Measurements from ENCODE around the gene SKIDA1. TPM values are rescaled to one million over a fixed set of nuclear protein-coding genes. Genes with fewer than 3 reads are reported as not detected.
A peak's percentile ranks its signal among the peaks of the same experiment; 100 is the strongest.

SKIDA1 gene
- total RNA-seq, 1 experiment from 2014 or later, result 0.40 TPM

- Mint-ChIP-seq H3K4me1 (ENCODE audit: low read depth, unreplicated experiment) (peaks cover 10% of the 10 kb centered on the region), H3K27me3 (ENCODE audit: unreplicated experiment) (peaks cover 51% of the 10 kb centered on the region), H3K36me3 (ENCODE audit: insufficient read depth, unreplicated experiment) (peaks cover 21% of the 10 kb centered on the region), H3K9me3 (ENCODE audit: low read depth, unreplicated experiment) (no peaks in the 10 kb centered on the region), H3K27ac (ENCODE audit: unreplicated experiment) (no peak overlapping the region), H3K4me3 (ENCODE audit: low read depth, unreplicated experiment) (no peak overlapping the region)
- intact Hi-C loops (cut with micrococcal nuclease; ENCODE audit: unreplicated experiment), result no loop called here
- DNase-seq, result no peak
- CTCF ChIA-PET, result interaction anchor here (0.6 kb wide), 1 partner anchor 205 kb away, joined by 9 read pairs; no protein-coding TSS in a partner anchor
- BruUV-seq (replicated peaks), result no TSS peak
- TF ChIP-seq CTCF (IDR thresholded peaks at IDR 0.05; ENCODE audit: unreplicated experiment), result no peak
Observed at GRCh38 chr10:21519941-21520436, 5.5 kb downstream of the SKIDA1 start.

- Mint-ChIP-seq H3K27me3 (ENCODE audit: unreplicated experiment) (peaks cover 53% of the 10 kb centered on the region), H3K4me1 (ENCODE audit: low read depth, unreplicated experiment) (peaks cover 10% of the 10 kb centered on the region), H3K4me3 (ENCODE audit: low read depth, unreplicated experiment) (no peak overlapping the region), H3K27ac (ENCODE audit: unreplicated experiment) (no peak overlapping the region), H3K36me3 (ENCODE audit: insufficient read depth, unreplicated experiment) (peaks cover 16% of the 10 kb centered on the region), H3K9me3 (ENCODE audit: low read depth, unreplicated experiment) (no peaks in the 10 kb centered on the region)
- intact Hi-C loops (cut with micrococcal nuclease; ENCODE audit: unreplicated experiment), result no loop called here
- no TSS peak for BruUV-seq (replicated peaks)
- no peak for DNase-seq
- TF ChIP-seq CTCF (IDR thresholded peaks at IDR 0.05; ENCODE audit: unreplicated experiment), result no peak
- CTCF ChIA-PET, result interaction anchor here (0.6 kb wide), 1 partner anchor 205 kb away, joined by 9 read pairs; no protein-coding TSS in a partner anchor
Observed at GRCh38 chr10:21519397-21519933, 6.0 kb downstream of the SKIDA1 start.

GRCh38 chr10:21518641-21519396 is 6.7 kb downstream of the SKIDA1 start:
- no peak for TF ChIP-seq CTCF (IDR thresholded peaks at IDR 0.05; ENCODE audit: unreplicated experiment)
- Mint-ChIP-seq H3K4me3 (ENCODE audit: low read depth, unreplicated experiment) (no peak overlapping the region), H3K27ac (ENCODE audit: unreplicated experiment) (no peak overlapping the region), H3K27me3 (ENCODE audit: unreplicated experiment) (peaks cover 53% of the 10 kb centered on the region), H3K36me3 (ENCODE audit: insufficient read depth, unreplicated experiment) (peaks cover 16% of the 10 kb centered on the region), H3K9me3 (ENCODE audit: low read depth, unreplicated experiment) (no peaks in the 10 kb centered on the region), H3K4me1 (ENCODE audit: low read depth, unreplicated experiment) (peaks cover 10% of the 10 kb centered on the region)
- intact Hi-C loops (cut with micrococcal nuclease; ENCODE audit: unreplicated experiment), result no loop called here
- no TSS peak for BruUV-seq (replicated peaks)
- no peak for DNase-seq
- CTCF ChIA-PET, result no interaction called here

GRCh38 chr10:21518149-21518640 is 7.3 kb downstream of the SKIDA1 start:
- H3K9me3 Mint-ChIP-seq (ENCODE audit: low read depth, unreplicated experiment), result no peaks in the 10 kb centered on the region
- no peak overlapping the region for H3K27ac Mint-ChIP-seq (ENCODE audit: unreplicated experiment)
- peaks cover 10% of the 10 kb centered on the region for H3K4me1 Mint-ChIP-seq (ENCODE audit: low read depth, unreplicated experiment)
- peaks cover 53% of the 10 kb centered on the region for H3K27me3 Mint-ChIP-seq (ENCODE audit: unreplicated experiment)
- intact Hi-C loops (cut with micrococcal nuclease; ENCODE audit: unreplicated experiment), result no loop called here
- TF ChIP-seq CTCF (IDR thresholded peaks at IDR 0.05; ENCODE audit: unreplicated experiment), result no peak
- no peak for DNase-seq
- CTCF ChIA-PET, result no interaction called here
- H3K36me3 Mint-ChIP-seq (ENCODE audit: insufficient read depth, unreplicated experiment), result peaks cover 16% of the 10 kb centered on the region
- BruUV-seq (replicated peaks), result no TSS peak
- peak overlapping the region; percentile 77 for H3K4me3 Mint-ChIP-seq (ENCODE audit: low read depth, unreplicated experiment)

All from Calu3 (cell line).